Panc1 (cell line): ENCODE measurements around the gene LRCH2. TPM values are rescaled to one million over a fixed set of nuclear protein-coding genes. Genes with fewer than 3 reads are reported as not detected.

Experiments used
- ATAC-seq: fragments of 200-7000 bp; cut with Tn5 transposase; 2 replicates; pipeline ENCODE4 v1.9.1; 2020; ENCODE audit warnings: mild to moderate bottlenecking, moderate library complexity
- BruUV-seq: library from RNA; stranded (reverse); fragments of 400-500 nt; replicated peaks from 2 replicates; lab custom pipeline; 2021; lab: Mats Ljungman, UMichigan
- CTCF ChIA-PET: fragments of 300-600 bp; sonication (Branson Sonifier 250); formaldehyde crosslinking; loops from one replicate; lab custom pipeline; 2022; ENCODE audit warnings: antibody characterized with exemption; lab: Charles Lee
- POLR2A ChIA-PET: fragments of 300-600 bp; sonication (Branson Sonifier 250); formaldehyde crosslinking; loops from one replicate; lab custom pipeline; 2022; ENCODE audit warnings: antibody characterized with exemption; lab: Charles Lee
- DNase-seq: peaks from one replicate; pipeline ENCODE4 v3.0.0-alpha.2; 2010; ENCODE audit warnings: low read depth, low spot score
- H3K27ac ChIP-seq: 2 replicates; pipeline ENCODE4 v1.5.1; 2011; ENCODE audit warnings: mild to moderate bottlenecking, low read length, inconsistent platforms
- H3K27me3 ChIP-seq: fragments of 200-500 bp; sonication (Bioruptor generic); 2 replicates; pipeline ENCODE4 v1.6.0; 2014; ENCODE audit warnings: low read length, inconsistent platforms; ENCODE audit not compliant: control insufficient read depth, insufficient read depth
- H3K36me3 ChIP-seq: fragments of 200-500 bp; sonication (Bioruptor generic); 2 replicates; pipeline ENCODE4 v1.5.1; 2014; ENCODE audit warnings: inconsistent platforms, mild to moderate bottlenecking, low read length, moderate library complexity; ENCODE audit not compliant: control insufficient read depth, insufficient read depth
- H3K4me1 ChIP-seq: 2 replicates; pipeline ENCODE4 v1.5.1; 2011; ENCODE audit warnings: inconsistent platforms, mild to moderate bottlenecking, low read length, moderate library complexity; ENCODE audit not compliant: control insufficient read depth, insufficient read depth
- H3K4me3 ChIP-seq, 2 experiments: 2 replicates each; pipeline ENCODE4 v1.5.1; 2011 to 2012; ENCODE audit warnings: low read depth in 2 of 2, low read length in 2 of 2, mild to moderate bottlenecking in 2 of 2, inconsistent platforms in 1 of 2, moderate library complexity in 1 of 2
- H3K9me3 ChIP-seq: fragments of 200-500 bp; sonication (Bioruptor generic); 2 replicates; pipeline ENCODE4 v1.5.1; 2014; ENCODE audit warnings: low read depth, mild to moderate bottlenecking, inconsistent platforms, low read length, moderate library complexity; ENCODE audit not compliant: control insufficient read depth, insufficient read depth
- CTCF ChIP-seq: fragments of 450-650 bp; IDR thresholded peaks from 2 replicates; pipeline ENCODE4 v1.5.1; 2017; ENCODE audit warnings: mild to moderate bottlenecking
- POLR2AphosphoS5 ChIP-seq: IDR thresholded peaks from 2 replicates; pipeline ENCODE4 v1.6.1; 2012; ENCODE audit warnings: mild to moderate bottlenecking, low read depth, low read length, moderate library complexity
- REST ChIP-seq, 2 experiments: IDR thresholded peaks; 2 replicates each; pipeline ENCODE4 v1.6.1; 2011 to 2012; ENCODE audit warnings: low read depth in 2 of 2, control low read depth in 1 of 2, low read length in 1 of 2, mild to moderate bottlenecking in 1 of 2, moderate library complexity in 1 of 2; ENCODE audit not compliant: insufficient read depth in 1 of 2
- SIN3A ChIP-seq: IDR thresholded peaks from 2 replicates; pipeline ENCODE4 v1.6.1; 2012; ENCODE audit warnings: low read depth, mild to moderate bottlenecking, low read length, moderate library complexity, borderline replicate concordance; ENCODE audit not compliant: insufficient read depth
- TCF7L2 ChIP-seq: IDR thresholded peaks from 2 replicates; pipeline ENCODE4 v1.6.1; 2011; ENCODE audit warnings: mild to moderate bottlenecking, low read depth, low read length, inconsistent platforms
- in situ Hi-C: cut with HindIII; loops from 2 replicates; pipeline ENCODE4 v1.10.0; 2016; ENCODE audit warnings: low sequenced_read_pairs, low pct_unique_long_range_greater_than_20kb
- intact Hi-C: fragments of 100-400 bp; cut with micrococcal nuclease; formaldehyde crosslinking; loops from one replicate; pipeline ENCODE4 v1.10.0; 2022; ENCODE audit not compliant: unreplicated experiment
- total RNA-seq: library from RNA; stranded (reverse); gene quantifications from one replicate; pipeline ENCODE4 v1.2.1, GENCODE V29; 2021; ENCODE audit not compliant: unreplicated experiment

Gene LRCH2
- total RNA-seq, 1 experiment from 2014 or later, result 0.13 TPM

GRCh38 chrX:115234461-115234860, 565 bp upstream of the LRCH2 start:
- peak overlapping the region in 1 of 2 experiments; percentile 45; a peak in 1 of 4 replicates for H3K4me3 ChIP-seq
- ATAC-seq (no peak), DNase-seq (no peak)
- intact Hi-C loops (no loop called here), in situ Hi-C loops (no loop called here)
- H3K4me1 ChIP-seq, result no peaks in the 10 kb centered on the region
- no peak overlapping the region for H3K27ac ChIP-seq
- POLR2A ChIA-PET, result no interaction called here
- no TSS peak for BruUV-seq
- CTCF ChIA-PET, result no interaction called here
- peaks cover 39% of the 10 kb centered on the region for H3K27me3 ChIP-seq
- TF ChIP-seq SIN3A, result no peak
- no peak for TF ChIP-seq TCF7L2
- TF ChIP-seq REST (IDR thresholded peaks at IDR 0.05; ENCODE audit: insufficient read depth in 1 of 2, low read depth in 2 of 2, low read length in 1 of 2), result no peak
- no peak for TF ChIP-seq CTCF
- TF ChIP-seq POLR2AphosphoS5, result no peak
- H3K36me3 ChIP-seq, result no peaks in the 10 kb centered on the region
- no peaks in the 10 kb centered on the region for H3K9me3 ChIP-seq

GRCh38 chrX:115232933-115233496, 881 bp downstream of the LRCH2 start:
- no peak for ATAC-seq

More at GRCh38 chrX:115232933-115233496, 881 bp downstream of the LRCH2 start:
- Histone ChIP-seq H3K9me3 (no peaks in the 10 kb centered on the region), H3K36me3 (no peaks in the 10 kb centered on the region), H3K4me1 (no peaks in the 10 kb centered on the region), H3K27ac (no peak overlapping the region), H3K4me3 (peak overlapping the region; percentile 39 to 45), H3K27me3 (peaks cover 39% of the 10 kb centered on the region)
- no TSS peak for BruUV-seq
- intact Hi-C loops (no loop called here), in situ Hi-C loops (no loop called here)
- CTCF ChIA-PET, result no interaction called here
- no peak for DNase-seq
- TF ChIP-seq TCF7L2 (no peak), POLR2AphosphoS5 (no peak), CTCF (no peak), SIN3A (no peak), REST (IDR thresholded peaks at IDR 0.05; ENCODE audit: insufficient read depth in 1 of 2, low read depth in 2 of 2, low read length in 1 of 2) (no peak)
- POLR2A ChIA-PET, result no interaction called here
